Measurements from ENCODE around the gene TRPM4.

DNA sequence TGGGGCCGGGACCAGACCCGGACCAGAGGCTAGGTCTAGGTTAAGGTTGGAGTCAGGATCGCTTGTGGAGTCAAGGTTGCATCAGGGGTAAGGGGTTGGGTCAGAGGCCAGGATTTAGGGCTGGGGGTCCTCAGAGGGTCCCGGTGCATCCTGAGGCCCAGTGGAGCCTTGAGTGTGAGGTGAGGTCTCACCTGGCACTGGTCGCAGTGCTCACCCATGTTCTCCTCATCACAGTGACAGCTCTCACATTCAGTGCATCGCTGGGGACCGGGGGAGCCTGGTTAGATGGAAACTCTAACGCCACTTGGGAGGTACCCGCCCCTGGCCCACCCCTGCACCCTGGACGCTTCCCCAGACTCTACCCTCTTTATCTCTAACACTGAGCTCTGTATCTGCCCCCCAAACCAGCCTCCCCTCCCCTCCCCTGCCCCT is 5.5 kb upstream of the TRPM4 start:
- TF ChIP-seq, protein P1, sequence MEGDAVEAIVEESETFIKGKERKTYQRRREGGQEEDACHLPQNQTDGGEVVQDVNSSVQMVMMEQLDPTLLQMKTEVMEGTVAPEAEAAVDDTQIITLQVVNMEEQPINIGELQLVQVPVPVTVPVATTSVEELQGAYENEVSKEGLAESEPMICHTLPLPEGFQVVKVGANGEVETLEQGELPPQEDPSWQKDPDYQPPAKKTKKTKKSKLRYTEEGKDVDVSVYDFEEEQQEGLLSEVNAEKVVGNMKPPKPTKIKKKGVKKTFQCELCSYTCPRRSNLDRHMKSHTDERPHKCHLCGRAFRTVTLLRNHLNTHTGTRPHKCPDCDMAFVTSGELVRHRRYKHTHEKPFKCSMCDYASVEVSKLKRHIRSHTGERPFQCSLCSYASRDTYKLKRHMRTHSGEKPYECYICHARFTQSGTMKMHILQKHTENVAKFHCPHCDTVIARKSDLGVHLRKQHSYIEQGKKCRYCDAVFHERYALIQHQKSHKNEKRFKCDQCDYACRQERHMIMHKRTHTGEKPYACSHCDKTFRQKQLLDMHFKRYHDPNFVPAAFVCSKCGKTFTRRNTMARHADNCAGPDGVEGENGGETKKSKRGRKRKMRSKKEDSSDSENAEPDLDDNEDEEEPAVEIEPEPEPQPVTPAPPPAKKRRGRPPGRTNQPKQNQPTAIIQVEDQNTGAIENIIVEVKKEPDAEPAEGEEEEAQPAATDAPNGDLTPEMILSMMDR (optimal IDR thresholded peaks at IDR 0.05 in 1 of 3, IDR thresholded peaks at IDR 0.05 in 1 of 3, conservative IDR thresholded peaks at IDR 0.05 in 1 of 3; ENCODE audit: extremely low read depth in 1 of 3, insufficient read depth in 2 of 3, low read length in 3 of 3) = no peak
- TF ChIP-seq EZH2 (IDR thresholded peaks at IDR 0.05; ENCODE audit: low read length) = no peak
